Ascending aorta (tissue), 2 donors: ENCODE measurements around the gene MTM1. TPM values are rescaled to one million over a fixed set of nuclear protein-coding genes. Genes with fewer than 3 reads are reported as not detected.

Source experiments
- DNase-seq, 2 donors: peaks; one replicate each; pipeline ENCODE4 v3.0.0-alpha.2; 2019; ENCODE audit warnings: low spot score in 2 of 2
- H3K27ac ChIP-seq, 2 donors: fragments of 200-600 bp; sonication (generic); one replicate each; pipeline ENCODE4 v1.5.1; 2016 to 2017; ENCODE audit warnings: mild to moderate bottlenecking in 1 of 2
- H3K27me3 ChIP-seq: fragments of 200-600 bp; sonication (generic); one replicate; pipeline ENCODE4 v1.5.1; 2017
- H3K36me3 ChIP-seq, 2 donors: fragments of 200-600 bp; sonication (generic); one replicate each; pipeline ENCODE4 v1.5.1; 2016
- H3K4me1 ChIP-seq, 2 donors: fragments of 200-600 bp; sonication (generic); one replicate each; pipeline ENCODE4 v1.5.1; 2016 to 2017; ENCODE audit warnings: mild to moderate bottlenecking in 1 of 2
- H3K4me3 ChIP-seq, 2 donors: fragments of 200-600 bp; sonication (generic); one replicate each; pipeline ENCODE4 v1.5.1; 2016 to 2017; ENCODE audit warnings: mild to moderate bottlenecking in 1 of 2
- H3K9me3 ChIP-seq, 2 donors: fragments of 200-600 bp; sonication (generic); one replicate each; pipeline ENCODE4 v1.5.1; 2016
- CTCF ChIP-seq, 3 experiments: fragments of 200-600 bp in 2 of 3; fragments of 450-650 bp in 1 of 3; sonication (generic) in 2 of 3; IDR thresholded peaks; one replicate each; pipeline ENCODE4 v1.5.1; 2016 to 2019; ENCODE audit warnings: antibody characterized with exemption in 3 of 3, mild to moderate bottlenecking in 1 of 3, moderate library complexity in 1 of 3
- intact Hi-C: fragments of 100-400 bp; cut with DNase I; formaldehyde crosslinking; loops from one replicate; pipeline ENCODE4 v1.15.1; 2023
- total RNA-seq: library from RNA; depleted of rRNA; stranded (reverse); fragments of >200 nt; gene quantifications from one replicate; pipeline ENCODE4 v1.1.0, GENCODE V29; 2016

The MTM1 gene
- total RNA-seq: 7.3 TPM

- Histone ChIP-seq H3K36me3 (no peaks in the 10 kb centered on the region), H3K4me3 (peak within 1 kb of the TSS; percentile 55 to 74), H3K27ac (peak within 1 kb of the TSS; percentile 76 to 84), H3K9me3 (no peaks in the 10 kb centered on the region), H3K4me1 (no peaks in the 10 kb centered on the region), H3K27me3 (no peaks in the 10 kb centered on the region)
- intact Hi-C loops: loop anchor here (1.0 to 10.0 kb wide), 4 partner anchors 21 to 614 kb away; no protein-coding TSS in a partner anchor
- peak; percentile 82 to 96 for DNase-seq
- no peak for TF ChIP-seq CTCF (IDR thresholded peaks at IDR 0.05)
Measured at GRCh38 chrX:150568320-150569154, at the start of gene MTM1. Gene MTM1 (plus strand): TSS chrX:150568621. CDS start chrX:150592615, 23,994 bp downstream.

GRCh38 chrX:150522494-150522893 lies 45.9 kb upstream of the MTM1 start:
- intact Hi-C loops: no loop called here
- Histone ChIP-seq H3K4me1 (no peaks in the 10 kb centered on the region), H3K27ac (no peak overlapping the region), H3K27me3 (no peaks in the 10 kb centered on the region), H3K9me3 (no peaks in the 10 kb centered on the region), H3K36me3 (no peaks in the 10 kb centered on the region), H3K4me3 (no peak overlapping the region)
- no peak for TF ChIP-seq CTCF (IDR thresholded peaks at IDR 0.05)
- DNase-seq: no peak

GRCh38 chrX:150525061-150525919 lies 43.1 kb upstream of the MTM1 start:
- Histone ChIP-seq H3K36me3 (no peaks in the 10 kb centered on the region), H3K9me3 (no peaks in the 10 kb centered on the region), H3K27ac (peak overlapping the region in 1 of 2 donors; percentile 7), H3K4me1 (no peaks in the 10 kb centered on the region), H3K4me3 (no peak overlapping the region), H3K27me3 (no peaks in the 10 kb centered on the region)
- intact Hi-C loops: loop anchor here (2.0 kb wide), 1 partner anchor 22 kb away; no protein-coding TSS in a partner anchor
- peak in 1 of 2 donors; percentile 72 for DNase-seq
- no peak for TF ChIP-seq CTCF (IDR thresholded peaks at IDR 0.05)

GRCh38 chrX:150526692-150527091 lies 41.7 kb upstream of the MTM1 start:
- TF ChIP-seq CTCF (IDR thresholded peaks at IDR 0.05): no peak
- intact Hi-C loops: no loop called here
- no peak for DNase-seq
- Histone ChIP-seq H3K4me3 (no peak overlapping the region), H3K27ac (no peak overlapping the region), H3K4me1 (no peaks in the 10 kb centered on the region), H3K9me3 (no peaks in the 10 kb centered on the region), H3K27me3 (no peaks in the 10 kb centered on the region), H3K36me3 (no peaks in the 10 kb centered on the region)

GRCh38 chrX:150527108-150527507 lies 41.3 kb upstream of the MTM1 start:
- TF ChIP-seq CTCF (IDR thresholded peaks at IDR 0.05): no peak
- intact Hi-C loops: no loop called here
- Histone ChIP-seq H3K4me1 (no peaks in the 10 kb centered on the region), H3K36me3 (no peaks in the 10 kb centered on the region), H3K9me3 (no peaks in the 10 kb centered on the region), H3K27ac (no peak overlapping the region), H3K4me3 (no peak overlapping the region), H3K27me3 (no peaks in the 10 kb centered on the region)
- DNase-seq: no peak
